HG03575 (cell line): ENCODE data around the gene AAR2.

Experiments
- ATAC-seq: cut with Tn5 transposase; IDR thresholded peaks from one replicate; pipeline ENCODE4 v1.9.1; 2021; ENCODE audit not compliant: unreplicated experiment, insufficient number of reproducible peaks, low FRiP score; ENCODE audit errors: extremely low read depth

Gene AAR2

GRCh38 chr20:36273414-36274180 lies 37.3 kb downstream of the AAR2 start:
- no peak for ATAC-seq

GRCh38 chr20:36274181-36274841 lies 38.0 kb downstream of the AAR2 start:
- no peak for ATAC-seq

- ATAC-seq = no peak
Observed at GRCh38 chr20:36275011-36275410, 38.7 kb downstream of the AAR2 start.

GRCh38 chr20:36275441-36276189 lies 39.3 kb downstream of the AAR2 start:
- ATAC-seq = no peak

GRCh38 chr20:36277546-36277945 lies 41.3 kb downstream of the AAR2 start:
- no peak for ATAC-seq

- no peak for ATAC-seq
Observed at GRCh38 chr20:36279362-36279761, 43.1 kb downstream of the AAR2 start.

- no peak for ATAC-seq
Observed at GRCh38 chr20:36279776-36280175, 43.5 kb downstream of the AAR2 start.

GRCh38 chr20:36281785-36282380 lies 45.6 kb downstream of the AAR2 start:
- no peak for ATAC-seq

GRCh38 chr20:36284751-36285150 lies 48.5 kb downstream of the AAR2 start:
- no peak for ATAC-seq

GRCh38 chr20:36285746-36286447 lies 49.6 kb downstream of the AAR2 start:
- no peak for ATAC-seq

- no peak for ATAC-seq
Observed at GRCh38 chr20:36297656-36298055, 61.4 kb downstream of the AAR2 start.

- ATAC-seq = no peak
Observed at GRCh38 chr20:36298061-36298460, 61.8 kb downstream of the AAR2 start.

- ATAC-seq = no peak
Observed at GRCh38 chr20:36298795-36299339, 62.6 kb downstream of the AAR2 start.

GRCh38 chr20:36299459-36299858 lies 63.2 kb downstream of the AAR2 start:
- no peak for ATAC-seq

- no peak for ATAC-seq
Observed at GRCh38 chr20:36301359-36302119, 65.3 kb downstream of the AAR2 start.

- no peak for ATAC-seq
Observed at GRCh38 chr20:36303020-36303595, 66.8 kb downstream of the AAR2 start.

GRCh38 chr20:36303831-36304230 lies 67.6 kb downstream of the AAR2 start:
- no peak for ATAC-seq
